ENCODE data around the gene VSIG10. TPM values are rescaled to one million over a fixed set of nuclear protein-coding genes. Genes with fewer than 3 reads are reported as not detected.

The VSIG10 gene
- total RNA-seq, 1 experiment from 2014 or later, result 32.6 TPM

GRCh38 chr12:118034429-118035189 is 69.2 kb downstream of the VSIG10 start:
- H3K4me3 ChIP-seq (ENCODE audit: low read depth, low read length), result no peak overlapping the region
- H3K9me3 Mint-ChIP-seq (ENCODE audit: unreplicated experiment), result no peaks in the 10 kb centered on the region
- DNase-seq, result peak; percentile 59 to 72
- intact Hi-C loops (cut with micrococcal nuclease; ENCODE audit: unreplicated experiment), result loop anchor here (1.0 to 2.0 kb wide), 2 partner anchors 18 to 160 kb away; no protein-coding TSS in a partner anchor
- CTCF ChIA-PET, result interaction anchor here (0.6 to 1.9 kb wide), 9 partner anchors 15 to 461 kb away, joined by 3 to 23 read pairs (median 4); no protein-coding TSS in a partner anchor
- no peaks in the 10 kb centered on the region for H3K27me3 Mint-ChIP-seq (ENCODE audit: insufficient read depth, unreplicated experiment)
- H3K27me3 ChIP-seq (replicated peaks; ENCODE audit: control insufficient read depth, insufficient read depth, low read length), result no peaks in the 10 kb centered on the region
- POLR2A ChIA-PET, result interaction anchor here (0.6 kb wide), 1 partner anchor 102 kb away, joined by 3 read pairs; no protein-coding TSS in a partner anchor
- peak; percentile 63 to 70 for TF ChIP-seq CTCF (IDR thresholded peaks at IDR 0.05; ENCODE audit: insufficient read depth in 1 of 2, low read depth in 1 of 2, low read length in 1 of 2, severe bottlenecking in 1 of 2, unreplicated experiment in 1 of 2)
- no peaks in the 10 kb centered on the region for H3K9me3 ChIP-seq
- H3K36me3 Mint-ChIP-seq (ENCODE audit: insufficient read depth, unreplicated experiment), result peaks cover 72% of the 10 kb centered on the region
- peak overlapping the region; percentile 48 for H3K27ac Mint-ChIP-seq (ENCODE audit: unreplicated experiment)
- H3K4me3 Mint-ChIP-seq (ENCODE audit: unreplicated experiment), result no peak overlapping the region
- H3K4me1 ChIP-seq, result peaks cover 3% of the 10 kb centered on the region; the same call in 1 of the 2 replicates
- no TSS peak for BruUV-seq (replicated peaks)
- peaks cover 3% of the 10 kb centered on the region for H3K36me3 ChIP-seq (ENCODE audit: control insufficient read depth, insufficient read depth, low read length)
- peaks cover 7% of the 10 kb centered on the region for H3K4me1 Mint-ChIP-seq (ENCODE audit: low read depth, unreplicated experiment)

- no peaks in the 10 kb centered on the region for H3K9me3 Mint-ChIP-seq (ENCODE audit: unreplicated experiment)
- intact Hi-C loops (cut with micrococcal nuclease; ENCODE audit: unreplicated experiment), result loop anchor here (1.0 to 2.0 kb wide), 2 partner anchors 19 to 160 kb away; no protein-coding TSS in a partner anchor
- peak overlapping the region; percentile 48 for H3K27ac Mint-ChIP-seq (ENCODE audit: unreplicated experiment)
Measured at GRCh38 chr12:118033902-118034301, 69.9 kb downstream of the VSIG10 start.

More at GRCh38 chr12:118033902-118034301, 69.9 kb downstream of the VSIG10 start:
- peaks cover 3% of the 10 kb centered on the region for H3K36me3 ChIP-seq (ENCODE audit: control insufficient read depth, insufficient read depth, low read length)
- no TSS peak for BruUV-seq (replicated peaks)
- H3K9me3 ChIP-seq, result no peaks in the 10 kb centered on the region
- no peak overlapping the region for H3K4me3 ChIP-seq (ENCODE audit: low read depth, low read length)
- peaks cover 7% of the 10 kb centered on the region for H3K4me1 Mint-ChIP-seq (ENCODE audit: low read depth, unreplicated experiment)
- peaks cover 75% of the 10 kb centered on the region for H3K36me3 Mint-ChIP-seq (ENCODE audit: insufficient read depth, unreplicated experiment)
- peak in 1 of 2 experiments; percentile 9 for DNase-seq
- H3K27me3 Mint-ChIP-seq (ENCODE audit: insufficient read depth, unreplicated experiment), result no peaks in the 10 kb centered on the region
- ChIA-PET CTCF (no interaction called here), POLR2A (interaction anchor here (0.6 kb wide), 1 partner anchor 176 kb away, joined by 5 read pairs; no protein-coding TSS in a partner anchor)
- no peaks in the 10 kb centered on the region for H3K27me3 ChIP-seq (replicated peaks; ENCODE audit: control insufficient read depth, insufficient read depth, low read length)
- TF ChIP-seq CTCF (IDR thresholded peaks at IDR 0.05; ENCODE audit: insufficient read depth in 1 of 2, low read depth in 1 of 2, low read length in 1 of 2, severe bottlenecking in 1 of 2, unreplicated experiment in 1 of 2), result no peak
- no peak overlapping the region for H3K4me3 Mint-ChIP-seq (ENCODE audit: unreplicated experiment)
- H3K4me1 ChIP-seq, result peaks cover 3% of the 10 kb centered on the region; the same call in 1 of the 2 replicates

All from Caco-2 (cell line).